ENCODE data around the gene SMIM30. TPM values are rescaled to one million over a fixed set of nuclear protein-coding genes. Genes with fewer than 3 reads are reported as not detected.
A peak's percentile ranks its signal among the peaks of the same experiment; 100 is the strongest.
"Not testable (repeated sequence)": the region's sequence is repeated elsewhere in the genome, so short reads cannot be mapped to it uniquely, and the experiment has no call there.

SMIM30 gene
- total RNA-seq = 1 to 10 TPM; 2.7 to 3.5 TPM
- polyA plus RNA-seq (2013, experiment 1 of 2) = 27.3 TPM
- 27.6 TPM for polyA plus RNA-seq (2013, experiment 2 of 2)
- 5.7 to 51.7 (median 15.8) reads per million in 172 experiments for total RNA-seq

GRCh38 chr7:113118074-113118959, at the start of gene SMIM30:
TSS of gene SMIM30 (minus strand) at chr7:113118554. CDS start at chr7:113117578, 976 bp downstream.
- H3K27ac ChIP-seq (ENCODE audit: low read depth in 1 of 2, low read length in 2 of 2) = peak within 1 kb of the TSS; percentile 49 to 86
- no peaks in the 10 kb centered on the region for H3K9me3 ChIP-seq (ENCODE audit: control insufficient read depth in 1 of 2, insufficient read depth in 1 of 2, low read length in 2 of 2)
- peak within 1 kb of the TSS; percentile 94 for H3K4me3 Mint-ChIP-seq
- peaks cover 8% of the 10 kb centered on the region for H3K36me3 ChIP-seq (ENCODE audit: insufficient read depth, low read length)
- no peaks in the 10 kb centered on the region for H3K27me3 ChIP-seq (ENCODE audit: control insufficient read depth in 1 of 2, insufficient read depth in 2 of 2, low read length in 2 of 2)
- H3K36me3 Mint-ChIP-seq (ENCODE audit: low read depth) = peaks cover 23% of the 10 kb centered on the region
- ChIA-PET CTCF (interaction anchor here (0.6 kb wide), 1 partner anchor 23 kb away, joined by 3 read pairs; no protein-coding TSS in a partner anchor), POLR2A (interaction anchor here (0.7 to 1.0 kb wide), 2 partner anchors 12 to 913 kb away, joined by 3 read pairs; no protein-coding TSS in a partner anchor)
- no peaks in the 10 kb centered on the region for H3K27me3 Mint-ChIP-seq
- no peak for TF ChIP-seq CTCF (IDR thresholded peaks at IDR 0.05)
- H3K9me3 Mint-ChIP-seq = no peaks in the 10 kb centered on the region
- peaks cover 21% of the 10 kb centered on the region for H3K4me1 Mint-ChIP-seq (ENCODE audit: low read depth)
- peak within 1 kb of the TSS; percentile 72 for H3K4me3 ChIP-seq (ENCODE audit: low read length)
- H3K27ac Mint-ChIP-seq = peak within 1 kb of the TSS; percentile 88
- intact Hi-C loops (cut with DNase I, micrococcal nuclease) = loop anchor here (2.0 to 10.0 kb wide), 7 partner anchors 176 to 1556 kb away; partner anchors contain the start of genes DOCK4 (in 1 of the 2), IFRD1 (in 1 of the 2), IMMP2L (in 1 of the 2) and ZNF277 (in 1 of the 2)
- H3K4me1 ChIP-seq (ENCODE audit: insufficient read depth, low read length) = peaks cover 4% of the 10 kb centered on the region
- ATAC-seq (ENCODE audit: poor library complexity) (peak; percentile 100), DNase-seq (peak; percentile 79 to 94 (median 86))

- POLR2A ChIA-PET; H3K9me3 Mint-ChIP-seq; H3K36me3 Mint-ChIP-seq (ENCODE audit: low read depth): not testable (repeated sequence)
Measured at GRCh38 chr7:113166176-113166575, 47.8 kb upstream of the SMIM30 start.

GRCh38 chr7:113161050-113161449, 42.7 kb upstream of the SMIM30 start:
- peaks cover 0 to 17% of the 10 kb centered on the region in 2 experiments for H3K27me3 ChIP-seq (ENCODE audit: control insufficient read depth in 1 of 2, insufficient read depth in 2 of 2, low read length in 2 of 2)
- CTCF ChIA-PET = no interaction called here
- no peak for TF ChIP-seq CTCF (IDR thresholded peaks at IDR 0.05)
- no peak overlapping the region for H3K27ac ChIP-seq (ENCODE audit: low read depth in 1 of 2, low read length in 2 of 2)
- POLR2A ChIA-PET = no interaction called here
- no peak for DNase-seq
- no peaks in the 10 kb centered on the region for H3K36me3 ChIP-seq (ENCODE audit: insufficient read depth, low read length)
- no peaks in the 10 kb centered on the region for H3K4me1 ChIP-seq (ENCODE audit: insufficient read depth, low read length)
- Mint-ChIP-seq H3K36me3 (ENCODE audit: low read depth) (no peaks in the 10 kb centered on the region), H3K4me1 (ENCODE audit: low read depth) (no peaks in the 10 kb centered on the region), H3K27ac (no peak overlapping the region), H3K4me3 (no peak overlapping the region), H3K9me3 (no peaks in the 10 kb centered on the region), H3K27me3 (peaks cover 25% of the 10 kb centered on the region)
- no peak overlapping the region for H3K4me3 ChIP-seq (ENCODE audit: low read length)
- intact Hi-C loops (cut with DNase I, micrococcal nuclease) = no loop called here
- no peaks in the 10 kb centered on the region for H3K9me3 ChIP-seq (ENCODE audit: control insufficient read depth in 1 of 2, insufficient read depth in 1 of 2, low read length in 2 of 2)
- ATAC-seq (ENCODE audit: poor library complexity) = no peak

More at GRCh38 chr7:113166176-113166575, 47.8 kb upstream of the SMIM30 start:
- H3K27ac Mint-ChIP-seq; H3K27ac ChIP-seq (ENCODE audit: low read depth in 1 of 2, low read length in 2 of 2); ATAC-seq (ENCODE audit: poor library complexity); H3K27me3 ChIP-seq (ENCODE audit: control insufficient read depth in 1 of 2, insufficient read depth in 2 of 2, low read length in 2 of 2); H3K27me3 Mint-ChIP-seq; H3K4me1 ChIP-seq (ENCODE audit: insufficient read depth, low read length); H3K36me3 ChIP-seq (ENCODE audit: insufficient read depth, low read length); H3K4me1 Mint-ChIP-seq (ENCODE audit: low read depth); H3K9me3 ChIP-seq (ENCODE audit: control insufficient read depth in 1 of 2, insufficient read depth in 1 of 2, low read length in 2 of 2); intact Hi-C loops (cut with DNase I, micrococcal nuclease); DNase-seq; H3K4me3 ChIP-seq (ENCODE audit: low read length); H3K4me3 Mint-ChIP-seq; CTCF ChIA-PET: not testable (repeated sequence)

Measured in CD4-positive, alpha-beta T cell (primary cell).